Endothelial cell of umbilical vein (primary cell): Measurements from ENCODE around the gene RD3L. TPM values are rescaled to one million over a fixed set of nuclear protein-coding genes. Genes with fewer than 3 reads are reported as not detected.

Experiments
- BruUV-seq: library from RNA; stranded (reverse); fragments of 400-500 nt; replicated peaks from 2 replicates; lab custom pipeline; 2021; lab: Mats Ljungman, UMichigan
- CTCF ChIA-PET: fragments of 300-600, 350-600 bp; sonication (Branson Sonifier 250); formaldehyde crosslinking; loops from one replicate; lab custom pipeline; 2021; ENCODE audit warnings: antibody characterized with exemption, inconsistent platforms; lab: Charles Lee
- POLR2A ChIA-PET: fragments of 300-600, 350-600 bp; sonication (Branson Sonifier 250); formaldehyde crosslinking; loops from one replicate; lab custom pipeline; 2021; ENCODE audit warnings: antibody characterized with exemption, inconsistent platforms; lab: Charles Lee
- DNase-seq: peaks from one replicate; pipeline ENCODE4 v3.0.0-alpha.2; 2011; ENCODE audit warnings: low read depth, low spot score
- FAIRE-seq: peaks from 2 replicates; lab custom pipeline; 2011; peaks lifted over from hg19 to GRCh38; lab: Jason Lieb, UNC
- H2AFZ ChIP-seq: 2 replicates; pipeline ENCODE4 v1.6.0; 2012; ENCODE audit warnings: low read depth, low read length, control low read depth, inconsistent platforms
- H3K27ac ChIP-seq: 2 replicates; pipeline ENCODE4 v1.5.1; 2011; ENCODE audit warnings: low read depth, mild to moderate bottlenecking, control low read depth, low read length, moderate library complexity; ENCODE audit not compliant: insufficient read depth
- H3K27me3 ChIP-seq, 2 experiments: 2 replicates each; pipeline versions ENCODE4 v1.6.0 to v1.6.1; 2011; ENCODE audit warnings: low read length in 2 of 2, mixed read lengths in 1 of 2; ENCODE audit not compliant: control insufficient read depth in 2 of 2, insufficient read depth in 2 of 2
- H3K36me3 ChIP-seq, 2 experiments: 2 replicates in 1 of 2; 3 replicates in 1 of 2; pipeline ENCODE4 v1.5.1; 2011; ENCODE audit warnings: low read length in 2 of 2, mild to moderate bottlenecking in 1 of 2, moderate library complexity in 1 of 2; ENCODE audit not compliant: control insufficient read depth in 2 of 2, insufficient read depth in 2 of 2; ENCODE audit errors: extremely low read depth in 1 of 2
- H3K4me1 ChIP-seq: 3 replicates; pipeline ENCODE4 v1.5.1; 2011; ENCODE audit warnings: mild to moderate bottlenecking, low read length; ENCODE audit not compliant: control insufficient read depth, insufficient read depth; ENCODE audit errors: extremely low read depth
- H3K4me2 ChIP-seq: 2 replicates; pipeline ENCODE4 v1.6.1; 2011; ENCODE audit warnings: low read length, control low read depth, mixed read lengths; ENCODE audit not compliant: insufficient read depth
- H3K4me3 ChIP-seq, 3 experiments: fragments of 200-600 bp in 1 of 3; sonication (generic), shearing (Covaris generic) in 1 of 3; replicated peaks in 1 of 3; 2 replicates each; pipeline ENCODE4 v1.5.1; 2011 to 2016; ENCODE audit warnings: control low read depth in 3 of 3, low read length in 3 of 3, mild to moderate bottlenecking in 2 of 3, inconsistent platforms in 1 of 3, low read depth in 1 of 3, moderate library complexity in 1 of 3; ENCODE audit not compliant: insufficient read depth in 1 of 3
- H3K79me2 ChIP-seq: 2 replicates; pipeline ENCODE4 v1.6.0; 2012; ENCODE audit warnings: low read length, inconsistent platforms; ENCODE audit not compliant: control insufficient read depth, insufficient read depth
- H3K9ac ChIP-seq: replicated peaks from 2 replicates; pipeline ENCODE3; 2011; ENCODE audit warnings: low read length, control low read depth; ENCODE audit not compliant: insufficient read depth; ENCODE audit errors: extremely low read depth
- H3K9me1 ChIP-seq: replicated peaks from 3 replicates; pipeline ENCODE4 v1.6.0; 2011; ENCODE audit warnings: mild to moderate bottlenecking, low read length; ENCODE audit not compliant: control insufficient read depth, insufficient read depth; ENCODE audit errors: extremely low read depth
- H3K9me3 ChIP-seq: replicated peaks from 2 replicates; pipeline ENCODE4 v1.5.1; 2012; ENCODE audit warnings: low read length, inconsistent platforms; ENCODE audit not compliant: control insufficient read depth, insufficient read depth
- H4K20me1 ChIP-seq: replicated peaks from 2 replicates; pipeline ENCODE3; 2011; ENCODE audit warnings: mild to moderate bottlenecking, low read length; ENCODE audit not compliant: control insufficient read depth, insufficient read depth; ENCODE audit errors: extremely low read depth
- GATA2 ChIP-seq: IDR thresholded peaks from 2 replicates; pipeline ENCODE4 v1.7.0; 2011; ENCODE audit warnings: low read depth, mild to moderate bottlenecking, moderate library complexity, mixed read lengths, low read length; ENCODE audit not compliant: insufficient read length, insufficient read depth
- JUN ChIP-seq: IDR thresholded peaks from 2 replicates; pipeline ENCODE4 v1.6.1; 2011; ENCODE audit warnings: borderline replicate concordance, low read depth; ENCODE audit not compliant: insufficient read length, insufficient read depth
- MYC ChIP-seq: IDR thresholded peaks from one replicate; pipeline ENCODE4 v1.6.1; 2011; ENCODE audit warnings: mild to moderate bottlenecking, low read depth, low read length
- POLR2A ChIP-seq: IDR thresholded peaks from 2 replicates; pipeline ENCODE4 v1.6.1; 2012; ENCODE audit warnings: low read depth, mild to moderate bottlenecking, control low read depth, low read length
- POLR2AphosphoS5 ChIP-seq: IDR thresholded peaks from 2 replicates; pipeline ENCODE4 v1.6.1; 2012; ENCODE audit warnings: low read depth, mild to moderate bottlenecking, control low read depth, low read length, moderate library complexity; ENCODE audit not compliant: insufficient read depth
- dilution Hi-C: fragments of 300-500 bp; cut with MboI; formaldehyde crosslinking; loops from one replicate; pipeline ENCODE4 v1.15.0; 2019; ENCODE audit warnings: low sequenced_read_pairs; ENCODE audit not compliant: extremely low pct_ligation_motif_present
- intact Hi-C: fragments of 100-400 bp; cut with micrococcal nuclease; formaldehyde crosslinking; loops from one replicate; pipeline ENCODE4 v1.10.0; 2022
- polyA plus RNA-seq, 4 experiments: library from polyadenylated mRNA; depleted of rRNA in 3 of 4; stranded (reverse) in 3 of 4; unstranded in 1 of 4; fragments of >200 nt; gene quantifications; 2 replicates each; pipeline versions ENCODE4 v1.2.1 to v1.2.3, GENCODE V29; 2011 to 2012; ENCODE audit warnings: missing spikeins in 1 of 4
- total RNA-seq: library from RNA; stranded (reverse); gene quantifications from 2 replicates; pipeline ENCODE4 v1.2.3, GENCODE V29; 2021
- TF ChIP-seq, protein P1 (sequence below), 2 donors: IDR thresholded peaks; 1 replicate in 1 of 2; 2 replicates in 1 of 2; pipeline ENCODE4 v1.5.1; 2011; ENCODE audit warnings: low read length in 2 of 2, mild to moderate bottlenecking in 2 of 2, moderate library complexity in 2 of 2, control low read depth in 1 of 2, inconsistent platforms in 1 of 2, low read depth in 1 of 2; ENCODE audit not compliant: insufficient read depth in 1 of 2; ENCODE audit errors: extremely low read depth in 1 of 2

RD3L gene
- total and polyA plus RNA-seq, 2 donors (not counting 3 experiments of a cell fraction or from before 2014, with no cell fraction given), result not detected

DNA sequence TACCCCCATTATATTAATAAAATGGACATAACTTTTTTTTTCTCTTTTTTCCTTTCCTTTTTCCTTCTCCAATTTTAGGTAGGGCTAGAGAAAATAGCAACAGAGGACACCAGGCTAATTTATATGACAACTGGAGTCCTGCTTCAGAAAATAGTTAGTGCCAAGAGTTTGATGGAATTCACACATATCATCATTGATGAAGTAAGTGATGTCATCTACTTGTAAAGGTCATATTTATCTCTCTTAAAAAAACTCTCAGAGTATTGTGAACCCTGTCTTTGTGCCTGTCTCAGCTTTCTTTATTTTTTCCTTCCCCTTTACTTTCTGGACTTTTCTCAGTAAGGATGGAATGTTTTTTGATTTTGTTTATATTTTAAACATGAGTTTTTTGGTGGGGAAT lies 24.3 kb upstream of the RD3L start:
- no peak for FAIRE-seq
- TF ChIP-seq POLR2A (no peak), MYC (no peak), POLR2AphosphoS5 (no peak), JUN (no peak), GATA2 (no peak)
- TF ChIP-seq, protein P1, sequence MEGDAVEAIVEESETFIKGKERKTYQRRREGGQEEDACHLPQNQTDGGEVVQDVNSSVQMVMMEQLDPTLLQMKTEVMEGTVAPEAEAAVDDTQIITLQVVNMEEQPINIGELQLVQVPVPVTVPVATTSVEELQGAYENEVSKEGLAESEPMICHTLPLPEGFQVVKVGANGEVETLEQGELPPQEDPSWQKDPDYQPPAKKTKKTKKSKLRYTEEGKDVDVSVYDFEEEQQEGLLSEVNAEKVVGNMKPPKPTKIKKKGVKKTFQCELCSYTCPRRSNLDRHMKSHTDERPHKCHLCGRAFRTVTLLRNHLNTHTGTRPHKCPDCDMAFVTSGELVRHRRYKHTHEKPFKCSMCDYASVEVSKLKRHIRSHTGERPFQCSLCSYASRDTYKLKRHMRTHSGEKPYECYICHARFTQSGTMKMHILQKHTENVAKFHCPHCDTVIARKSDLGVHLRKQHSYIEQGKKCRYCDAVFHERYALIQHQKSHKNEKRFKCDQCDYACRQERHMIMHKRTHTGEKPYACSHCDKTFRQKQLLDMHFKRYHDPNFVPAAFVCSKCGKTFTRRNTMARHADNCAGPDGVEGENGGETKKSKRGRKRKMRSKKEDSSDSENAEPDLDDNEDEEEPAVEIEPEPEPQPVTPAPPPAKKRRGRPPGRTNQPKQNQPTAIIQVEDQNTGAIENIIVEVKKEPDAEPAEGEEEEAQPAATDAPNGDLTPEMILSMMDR (IDR thresholded peaks at IDR 0.05; ENCODE audit: extremely low read depth in 1 of 2, insufficient read depth in 1 of 2, low read depth in 1 of 2, low read length in 2 of 2), result no peak
- Histone ChIP-seq H3K36me3 (no peaks in the 10 kb centered on the region), H3K27me3 (peaks cover 1 to 3% of the 10 kb centered on the region in 2 experiments), H3K4me1 (no peaks in the 10 kb centered on the region), H3K9me1 (no peaks in the 10 kb centered on the region), H3K4me2 (no peak overlapping the region), H3K27ac (no peak overlapping the region), H4K20me1 (no peaks in the 10 kb centered on the region), H3K9ac (no peak overlapping the region), H3K79me2 (no peaks in the 10 kb centered on the region), H3K9me3 (no peaks in the 10 kb centered on the region), H2AFZ (no peak overlapping the region), H3K4me3 (no peak overlapping the region)
- intact Hi-C loops, result no loop called here
- POLR2A ChIA-PET, result no interaction called here
- CTCF ChIA-PET, result no interaction called here
- dilution Hi-C loops, result no loop called here
- BruUV-seq, result no TSS peak
- DNase-seq, result no peak
